Neutrophil (primary cell): Measurements from ENCODE around the gene PCYT1A.
A peak's percentile ranks its signal among the peaks of the same experiment; 100 is the strongest.

Experiments used
- H3K27ac ChIP-seq: fragments of 200-600 bp; sonication (generic); 2 replicates; pipeline ENCODE4 v1.5.1; 2016; ENCODE audit warnings: mild to moderate bottlenecking, moderate library complexity
- H3K27me3 ChIP-seq: fragments of 200-600 bp; sonication (generic); 2 replicates; pipeline ENCODE4 v1.6.0; 2016; ENCODE audit warnings: mild to moderate bottlenecking
- H3K36me3 ChIP-seq: fragments of 200-600 bp; sonication (generic); 2 replicates; pipeline ENCODE4 v1.5.1; 2017
- H3K4me1 ChIP-seq, 2 experiments: fragments of 200-600 bp in 1 of 2; sonication (generic) in 1 of 2; 1 replicate in 1 of 2; 2 replicates in 1 of 2; pipeline versions ENCODE4 v1.5.1 to v1.6.1; 2013 to 2016; ENCODE audit warnings: low read depth in 1 of 2, low read length in 1 of 2, mild to moderate bottlenecking in 1 of 2, moderate library complexity in 1 of 2; ENCODE audit not compliant: control insufficient read depth in 1 of 2, insufficient read depth in 1 of 2
- H3K4me3 ChIP-seq, 2 experiments: fragments of 200-600 bp in 1 of 2; sonication (generic) in 1 of 2; 1 replicate in 1 of 2; 2 replicates in 1 of 2; pipeline ENCODE4 v1.5.1; 2013 to 2016; ENCODE audit warnings: low read depth in 1 of 2, low read length in 1 of 2, mild to moderate bottlenecking in 1 of 2, moderate library complexity in 1 of 2
- H3K9me3 ChIP-seq: fragments of 200-600 bp; sonication (generic); 2 replicates; pipeline ENCODE4 v1.5.1; 2016
- CTCF ChIP-seq: fragments of 200-600 bp; sonication (generic); IDR thresholded peaks from 2 replicates; pipeline ENCODE4 v1.5.1; 2016; ENCODE audit warnings: antibody characterized with exemption

PCYT1A gene

GRCh38 chr3:196298521-196298920 is 11.0 kb upstream of the PCYT1A start:
- Histone ChIP-seq H3K4me1 (no peaks in the 10 kb centered on the region), H3K4me3 (no peak overlapping the region), H3K27ac (no peak overlapping the region), H3K27me3 (no peaks in the 10 kb centered on the region), H3K36me3 (no peaks in the 10 kb centered on the region), H3K9me3 (no peaks in the 10 kb centered on the region)
- no peak for TF ChIP-seq CTCF

GRCh38 chr3:196292286-196292923 is 4.9 kb upstream of the PCYT1A start:
- no peak for TF ChIP-seq CTCF
- Histone ChIP-seq H3K36me3 (no peaks in the 10 kb centered on the region), H3K9me3 (no peaks in the 10 kb centered on the region), H3K27ac (no peak overlapping the region), H3K27me3 (no peaks in the 10 kb centered on the region), H3K4me3 (no peak overlapping the region), H3K4me1 (peaks cover 6 to 9% of the 10 kb centered on the region in 2 experiments)

- Histone ChIP-seq H3K27ac (peak overlapping the region; percentile 97), H3K27me3 (no peaks in the 10 kb centered on the region), H3K36me3 (no peaks in the 10 kb centered on the region), H3K9me3 (no peaks in the 10 kb centered on the region), H3K4me3 (peak overlapping the region; percentile 90 to 98), H3K4me1 (peaks cover 34 to 43% of the 10 kb centered on the region in 2 experiments)
- no peak for TF ChIP-seq CTCF
These were observed 575 bp upstream of the PCYT1A start for GRCh38 chr3:196288141-196288460.

GRCh38 chr3:196287090-196287439 is 461 bp downstream of the PCYT1A start:
- Histone ChIP-seq H3K36me3 (peaks cover 2% of the 10 kb centered on the region), H3K4me1 (peaks cover 34 to 43% of the 10 kb centered on the region in 2 experiments), H3K9me3 (no peaks in the 10 kb centered on the region), H3K27ac (peak overlapping the region; percentile 97), H3K4me3 (peak overlapping the region; percentile 90 to 98), H3K27me3 (no peaks in the 10 kb centered on the region)
- no peak for TF ChIP-seq CTCF

GRCh38 chr3:196284396-196284795 is 3.1 kb downstream of the PCYT1A start:
- Histone ChIP-seq H3K4me3 (no peak overlapping the region), H3K4me1 (peaks cover 51 to 53% of the 10 kb centered on the region in 2 experiments), H3K9me3 (no peaks in the 10 kb centered on the region), H3K27ac (no peak overlapping the region), H3K27me3 (no peaks in the 10 kb centered on the region), H3K36me3 (peaks cover 8% of the 10 kb centered on the region)
- no peak for TF ChIP-seq CTCF

- peak overlapping the region; percentile 44 for H3K27ac ChIP-seq
- peaks cover 8% of the 10 kb centered on the region for H3K36me3 ChIP-seq
- H3K4me1 ChIP-seq, result peaks cover 57 to 68% of the 10 kb centered on the region in 2 experiments
- no peaks in the 10 kb centered on the region for H3K9me3 ChIP-seq
- TF ChIP-seq CTCF, result no peak
- no peak overlapping the region for H3K4me3 ChIP-seq
- no peaks in the 10 kb centered on the region for H3K27me3 ChIP-seq
These were observed 5.6 kb downstream of the PCYT1A start for GRCh38 chr3:196281962-196282361.
